Measurements from ENCODE around the gene TPO.

TPO gene

DNA sequence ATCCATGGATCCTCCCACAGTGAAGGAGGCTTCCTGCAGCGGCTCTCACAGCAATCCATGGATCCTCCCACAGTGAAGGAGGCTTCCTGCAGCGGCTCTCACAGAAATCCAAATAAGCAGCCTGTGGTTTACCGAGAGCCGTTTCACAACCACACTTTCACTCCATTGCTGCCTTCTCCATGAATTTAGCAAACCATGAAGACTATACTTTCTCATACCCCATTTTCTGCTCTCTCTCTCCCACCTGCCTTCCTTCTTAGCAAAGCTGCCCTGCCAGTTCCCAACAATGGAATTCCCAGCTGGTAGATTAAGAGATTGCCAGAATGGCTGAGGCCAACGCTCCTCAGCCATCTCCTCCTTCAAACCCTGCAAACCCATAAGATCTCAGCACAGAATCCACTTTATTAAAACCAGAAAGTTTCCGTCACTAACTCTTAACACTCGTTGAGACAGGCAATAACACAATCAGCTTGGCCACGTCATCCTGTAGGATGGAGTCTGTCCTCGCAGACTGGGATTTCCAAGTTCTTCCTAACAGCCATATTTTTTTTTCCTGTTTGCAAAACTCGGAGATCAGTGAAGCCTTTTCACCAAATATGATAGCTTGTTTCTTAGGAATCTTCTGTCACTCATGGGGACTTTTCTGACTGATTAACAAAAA, 168.8 kb downstream of the TPO start:
- DNase-seq = no peak

DNA sequence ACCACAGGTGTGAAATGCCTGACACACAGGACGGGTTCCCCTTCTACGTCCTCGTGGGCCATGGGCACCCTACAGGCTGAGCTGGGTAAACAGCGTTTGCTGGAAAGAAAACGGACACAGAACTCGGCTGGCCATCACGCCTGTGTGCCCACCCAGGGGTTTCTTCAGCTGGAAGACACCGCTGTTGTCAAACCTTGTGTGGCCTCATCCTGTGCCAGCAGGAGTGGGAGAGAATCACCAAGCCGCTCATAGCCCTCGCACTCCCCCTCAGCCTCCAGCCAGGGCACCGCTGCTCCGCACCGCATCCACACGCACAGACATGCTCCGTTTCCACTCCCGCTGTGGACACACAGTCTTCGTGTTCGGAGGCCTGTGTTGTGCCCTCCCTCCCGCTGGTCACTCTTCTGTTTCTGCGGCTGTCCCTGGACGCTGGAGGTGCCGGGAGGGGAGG, 169.7 kb downstream of the TPO start:
- DNase-seq = no peak

DNA sequence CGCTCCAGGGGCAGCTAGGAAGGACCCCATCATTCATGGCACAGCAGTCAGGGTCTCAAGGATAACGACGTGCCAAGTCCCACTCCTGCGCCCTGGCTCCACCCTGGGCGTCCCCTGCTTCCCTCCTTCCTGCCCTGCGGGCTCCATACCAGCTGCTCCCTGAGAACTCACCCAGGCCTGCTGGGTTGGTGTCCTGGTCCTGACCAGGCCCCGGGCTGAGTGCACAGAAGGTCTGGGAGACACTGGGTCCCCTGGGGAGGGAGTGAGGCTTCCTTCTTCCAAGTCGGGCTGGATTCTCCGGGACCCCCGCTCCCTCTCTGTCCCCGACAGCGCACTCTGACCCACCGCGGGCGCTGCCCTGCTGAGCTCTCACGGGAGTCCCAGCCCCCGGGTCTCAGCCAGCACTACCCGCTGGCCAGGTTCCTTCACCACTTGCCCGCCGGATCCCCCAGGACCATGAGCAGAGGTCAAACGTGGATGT, 170.8 kb downstream of the TPO start:
- DNase-seq = no peak

DNA sequence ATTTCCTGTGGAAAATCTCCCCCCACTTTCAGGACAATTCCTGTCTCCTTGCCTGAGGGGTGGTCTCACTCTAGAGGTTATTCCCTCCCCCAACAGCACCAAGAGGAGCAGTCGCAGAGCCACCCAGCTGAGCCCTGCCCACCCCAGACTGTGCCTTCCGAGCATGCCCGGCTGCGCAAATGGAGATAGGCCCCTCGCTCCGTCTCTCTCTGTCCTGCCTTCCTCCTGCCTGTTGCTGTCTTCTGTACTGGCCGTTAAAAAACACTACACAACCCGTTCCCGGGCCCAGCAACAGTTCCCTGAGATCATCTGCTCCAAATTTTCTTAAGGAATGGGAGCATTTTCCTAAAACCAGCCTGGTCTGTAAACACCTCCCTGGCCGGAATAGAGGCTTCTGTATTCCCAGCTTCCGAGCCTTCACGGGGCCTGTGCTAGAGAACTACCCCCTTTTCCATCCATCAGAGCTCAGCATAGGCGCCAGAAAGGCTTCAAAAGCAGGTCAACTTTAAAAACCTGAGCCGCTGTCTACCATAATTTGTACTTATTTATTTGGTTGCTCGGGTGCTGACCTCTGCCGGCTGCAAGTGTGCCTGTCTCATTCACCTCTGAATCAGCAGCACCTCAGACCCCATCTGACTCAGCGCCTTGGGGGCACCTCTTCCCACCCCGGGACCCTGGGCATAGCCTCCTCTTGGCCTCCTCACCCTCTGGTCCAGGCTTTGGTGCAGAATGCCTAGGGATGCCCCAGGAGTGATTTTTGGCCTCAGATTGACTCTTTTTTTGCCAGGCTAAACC, 171.6 kb downstream of the TPO start:
- DNase-seq = no peak

DNA sequence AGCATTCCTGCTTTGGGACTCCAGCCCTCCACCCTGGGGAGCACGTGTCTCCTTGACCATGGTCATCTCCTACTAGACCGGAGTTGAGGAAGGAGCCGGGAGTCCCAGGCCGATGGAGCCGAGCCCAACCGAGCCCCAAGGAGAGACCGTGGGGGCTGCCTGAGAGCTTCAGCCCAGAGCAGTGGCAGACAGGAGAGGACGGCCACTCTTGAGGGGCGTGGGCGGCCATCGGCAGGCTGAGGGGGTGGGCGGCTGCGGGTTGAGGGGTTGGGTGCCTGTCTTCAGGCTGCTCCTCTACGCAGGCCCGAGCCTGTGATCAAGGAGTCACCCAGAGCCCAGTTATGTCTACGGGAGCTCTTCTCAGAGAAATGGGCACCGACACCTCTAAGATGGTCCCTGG, 172.4 kb downstream of the TPO start:
- no peak for DNase-seq

DNA sequence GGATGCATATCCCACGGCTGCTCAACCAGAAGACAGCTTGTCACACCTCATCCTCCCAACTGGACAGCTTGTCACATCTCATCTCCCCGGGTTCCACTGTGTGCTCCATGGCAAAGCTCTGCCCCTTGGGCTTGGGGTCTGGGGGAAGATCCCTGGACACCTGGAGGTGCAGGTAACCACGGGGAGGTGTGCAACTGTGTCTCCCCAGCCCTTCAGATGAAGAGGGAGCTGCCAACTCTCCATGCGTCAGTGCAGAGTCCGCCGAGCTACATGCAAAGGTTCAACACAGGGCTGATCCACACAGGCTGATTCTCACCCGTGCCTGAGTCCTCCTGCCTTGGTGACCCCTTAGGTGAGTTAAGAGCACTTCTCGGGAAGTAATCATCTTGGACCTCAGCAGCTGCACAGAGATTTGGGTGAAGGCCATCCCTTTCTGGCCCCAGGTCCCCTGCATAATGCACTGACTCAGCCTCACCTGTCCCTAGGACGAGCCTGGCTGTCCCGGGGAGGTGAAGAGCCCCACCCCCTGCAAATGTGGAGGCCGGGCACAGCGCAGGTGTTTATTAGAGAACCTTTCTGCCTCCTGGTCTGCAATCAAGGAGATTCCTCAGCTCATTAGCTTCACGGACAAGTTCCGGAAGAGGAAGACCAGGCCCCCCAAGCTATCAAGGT, 173.1 kb downstream of the TPO start:
- DNase-seq = no peak

DNA sequence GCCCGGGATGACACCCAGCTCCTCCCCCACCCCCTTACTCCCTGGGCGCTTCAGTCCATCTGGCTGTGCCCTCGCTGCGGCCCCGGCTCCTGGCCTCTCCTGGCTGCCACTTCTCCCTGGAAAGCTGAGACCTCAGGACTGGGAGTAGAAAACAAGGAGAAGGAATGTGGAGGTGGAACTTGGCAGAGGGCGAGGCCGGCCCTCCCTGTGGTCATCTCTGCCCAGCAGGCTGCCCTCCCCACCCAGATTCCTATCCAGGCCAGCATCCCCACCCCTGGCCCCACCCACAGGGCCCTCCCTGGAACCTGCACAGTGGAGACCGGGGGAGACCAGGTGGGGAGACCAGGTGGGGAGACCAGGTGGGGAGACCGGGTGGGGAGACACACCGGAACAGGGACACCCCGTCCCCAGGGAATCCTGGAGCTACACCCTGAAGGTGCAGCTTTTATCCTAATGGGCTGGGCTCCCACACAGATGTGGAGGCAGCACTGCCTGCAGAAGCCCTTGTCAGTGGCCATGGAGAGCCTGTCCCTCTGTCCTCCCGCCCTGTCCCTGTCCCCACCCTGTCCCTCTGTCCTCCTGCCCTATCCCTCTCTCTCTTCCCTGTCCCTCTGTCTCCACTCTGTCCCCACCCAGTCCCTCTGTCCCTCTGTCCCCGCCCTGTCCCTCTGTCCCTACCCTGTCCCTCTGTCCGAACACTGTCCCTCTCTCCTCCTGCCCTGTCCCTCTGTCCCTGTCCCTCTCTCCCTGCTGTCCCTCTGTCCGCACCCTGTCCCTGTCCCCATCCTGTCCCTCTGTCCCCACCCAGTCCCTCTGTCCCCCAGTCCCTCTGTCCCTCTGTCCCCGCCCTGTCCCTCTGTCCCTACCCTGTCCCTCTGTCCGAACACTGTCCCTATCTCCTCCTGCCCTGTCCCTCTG, 173.9 kb downstream of the TPO start:
- no peak for DNase-seq

DNA sequence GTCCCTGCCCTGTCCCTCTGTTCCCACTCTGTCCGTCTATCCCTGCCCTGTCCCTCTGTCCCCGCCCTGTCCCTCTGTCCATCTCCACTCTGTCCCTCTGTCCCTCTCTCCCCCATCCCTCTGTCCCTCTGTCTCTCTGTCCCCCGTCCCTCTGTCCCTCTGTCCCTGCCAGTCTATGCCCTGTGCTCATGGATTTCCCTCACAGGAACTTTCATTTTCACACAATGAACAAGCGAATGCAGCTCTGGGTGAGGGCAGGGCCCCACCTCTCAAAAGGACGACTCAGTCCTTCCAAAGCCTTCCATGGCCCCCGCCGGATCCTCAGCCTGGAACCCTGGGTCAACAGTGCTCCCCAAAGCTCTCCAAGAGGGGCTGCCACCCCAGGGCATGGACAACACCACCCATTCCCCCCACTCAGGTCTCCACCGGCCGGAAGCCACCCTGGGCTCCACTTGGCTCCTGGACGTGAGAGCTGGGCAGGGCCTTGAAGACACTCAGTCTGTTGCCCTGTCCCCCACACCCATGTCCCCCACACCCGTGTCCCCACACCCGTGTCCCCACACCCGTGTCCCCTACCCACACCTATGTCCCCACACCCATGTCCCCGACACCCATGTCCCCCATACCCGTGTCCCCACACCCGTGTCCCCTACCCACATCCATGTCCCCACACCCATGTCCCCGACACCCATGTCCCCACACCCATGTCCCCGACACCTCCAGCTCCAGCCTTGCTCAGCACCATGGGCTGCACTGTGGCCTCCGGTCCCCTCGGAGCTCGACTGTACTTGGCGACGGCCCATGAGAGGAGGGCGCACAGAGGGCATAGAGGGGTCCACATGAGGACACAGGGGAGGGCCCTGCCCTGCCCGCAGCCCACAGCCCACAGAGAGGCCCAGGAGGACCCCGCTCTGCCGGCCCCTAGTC, 175.1 kb downstream of the TPO start:
- no peak for DNase-seq

DNA sequence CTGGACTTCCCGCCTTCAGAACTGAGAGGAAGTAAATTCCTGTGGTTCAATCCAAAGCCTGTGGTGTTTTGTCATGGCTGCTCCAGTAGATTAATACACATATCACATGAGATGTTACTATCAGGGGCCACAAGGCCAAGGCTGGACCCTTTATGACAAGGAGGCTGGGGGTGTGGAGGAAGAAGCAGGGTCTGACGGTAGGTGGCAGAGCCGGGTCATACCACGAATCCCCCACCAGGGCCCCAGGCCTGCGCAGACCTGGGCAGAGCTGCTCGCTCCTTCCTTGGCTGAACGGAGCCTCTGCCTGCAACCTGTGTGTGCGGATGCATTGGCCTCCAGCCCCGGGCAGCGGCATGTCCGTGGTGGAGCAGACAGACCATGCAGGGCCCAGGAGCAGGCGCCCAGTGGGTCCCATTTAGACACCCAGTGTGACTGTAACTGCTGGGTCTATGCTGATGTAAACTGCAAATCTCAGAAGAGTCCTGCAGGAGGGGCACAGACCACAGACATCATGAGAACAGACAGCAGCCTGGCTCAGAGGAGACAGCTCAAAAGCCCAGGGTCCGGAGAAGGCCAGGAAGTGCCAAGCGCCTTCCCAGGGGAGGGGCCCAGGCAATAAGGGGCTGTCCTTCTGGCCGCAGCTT, 175.8 kb downstream of the TPO start:
- no peak for DNase-seq

DNA sequence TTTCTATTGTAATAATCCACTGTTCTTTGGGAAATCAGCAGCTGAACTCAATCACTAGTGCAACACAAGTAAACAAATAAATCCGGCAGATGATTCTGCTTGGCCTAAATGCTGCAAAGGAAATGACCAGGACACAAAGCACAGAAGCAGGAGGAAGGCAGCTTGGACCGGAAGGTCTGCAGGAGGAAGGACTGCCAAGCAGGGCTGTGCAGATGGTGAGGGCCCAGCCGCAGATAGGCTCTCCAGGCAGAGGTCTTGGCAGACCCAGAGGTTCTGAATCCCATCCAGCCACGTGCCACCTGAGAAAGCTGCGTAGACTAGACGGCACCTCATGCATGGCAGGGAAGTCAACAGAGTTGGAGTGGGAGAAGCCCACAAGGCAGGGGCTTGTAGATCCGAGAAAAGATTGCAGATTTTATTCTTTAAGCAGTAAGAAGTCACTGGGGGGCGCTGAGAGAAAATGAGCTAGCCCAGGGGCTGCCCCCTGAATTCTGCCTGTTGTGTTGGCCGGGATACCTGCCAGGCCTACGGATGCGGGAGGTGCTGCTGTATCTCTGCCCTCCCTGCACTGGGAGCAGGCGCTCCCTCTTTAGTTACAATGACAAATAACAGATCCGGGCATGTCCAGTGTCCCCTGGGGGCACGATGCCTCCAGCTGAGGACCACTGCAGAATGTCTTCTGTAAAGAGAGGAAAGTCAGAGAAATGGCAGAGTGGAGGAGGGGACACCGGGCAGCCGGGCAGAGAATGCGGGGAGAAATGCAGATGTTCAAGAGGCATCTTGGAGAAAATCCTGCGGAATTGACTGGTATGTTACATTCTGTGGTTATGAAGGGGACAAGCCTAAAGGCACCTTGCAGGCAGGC, 177.6 kb downstream of the TPO start:
- no peak for DNase-seq

DNA sequence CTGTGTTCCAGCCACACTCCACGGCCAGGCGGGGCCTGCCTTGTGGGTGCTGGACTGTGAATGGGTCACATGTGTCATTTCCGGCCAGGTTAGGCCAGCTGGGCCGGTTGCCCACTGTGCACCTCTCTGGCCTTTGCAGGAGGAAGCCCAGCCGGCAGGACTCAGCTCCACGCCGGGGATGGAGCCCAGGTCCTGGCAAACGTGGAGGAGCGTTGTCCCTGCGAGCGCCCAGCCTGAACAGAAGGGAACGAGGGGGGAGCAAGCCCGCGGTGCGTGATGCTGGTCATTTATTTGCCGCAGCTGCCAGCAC, 178.2 kb downstream of the TPO start:
- DNase-seq = no peak

Data from anterior cingulate cortex (tissue), 58 donors.